NT2/D1 (cell line): ENCODE results near the gene SYPL2.
"Not testable (repeated sequence)": the region's sequence is repeated elsewhere in the genome, so short reads cannot be mapped to it uniquely, and the experiment has no call there.

Experiments
- DNase-seq: peaks from one replicate; pipeline ENCODE4 v3.0.0-alpha.2; 2011; ENCODE audit warnings: low read depth, low spot score
- H3K27me3 ChIP-seq: 2 replicates; pipeline ENCODE4 v1.6.0; 2011; ENCODE audit warnings: mild to moderate bottlenecking; ENCODE audit not compliant: insufficient read length, insufficient read depth
- H3K36me3 ChIP-seq: 2 replicates; pipeline ENCODE4 v1.6.1; 2011; ENCODE audit warnings: mild to moderate bottlenecking, low read length, mixed read lengths; ENCODE audit not compliant: insufficient read depth, insufficient read length
- H3K4me1 ChIP-seq: 2 replicates; pipeline ENCODE4 v1.5.1; 2011; ENCODE audit not compliant: insufficient read depth, insufficient read length
- H3K4me3 ChIP-seq: 2 replicates; pipeline ENCODE4 v1.5.1; 2011; ENCODE audit warnings: low read depth; ENCODE audit not compliant: insufficient read length
- H3K9ac ChIP-seq: 2 replicates; pipeline ENCODE4 v1.6.0; 2011; ENCODE audit warnings: low read depth; ENCODE audit not compliant: insufficient read length
- H3K9me3 ChIP-seq: 2 replicates; pipeline ENCODE4 v1.5.1; 2011; ENCODE audit warnings: mild to moderate bottlenecking, low read length; ENCODE audit not compliant: insufficient read depth
- SUZ12 ChIP-seq: IDR thresholded peaks from 2 replicates; pipeline ENCODE4 v1.6.1; 2011; ENCODE audit not compliant: insufficient read length, insufficient read depth; ENCODE audit errors: extremely low read depth
- YY1 ChIP-seq: IDR thresholded peaks from 2 replicates; pipeline ENCODE4 v1.6.1; 2011; ENCODE audit not compliant: insufficient read length, insufficient read depth
- ZNF274 ChIP-seq: IDR thresholded peaks from 2 replicates; pipeline ENCODE4 v1.6.1; 2011; ENCODE audit warnings: mild to moderate bottlenecking, low read depth, low read length

The SYPL2 gene

DNA sequence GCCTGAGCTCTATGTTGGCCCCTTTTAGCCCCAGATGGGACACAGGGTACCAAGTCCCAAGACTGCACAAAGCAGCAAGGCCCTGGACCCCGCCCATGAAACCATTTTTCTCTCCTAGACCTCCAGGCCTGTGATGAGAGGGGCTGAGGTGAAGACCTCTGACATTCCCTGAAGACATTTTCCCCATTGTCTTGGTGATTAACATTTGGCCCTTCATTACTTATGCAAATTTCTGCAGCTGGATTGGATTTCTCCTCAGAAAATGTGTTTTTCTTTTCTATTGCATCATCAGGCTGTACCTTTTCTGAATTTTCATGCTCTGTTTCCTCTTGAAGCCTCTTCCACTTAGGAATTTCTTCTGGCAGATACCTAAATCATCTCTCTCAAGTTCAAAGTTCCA, 31.9 kb upstream of the SYPL2 start:
- H3K4me1 ChIP-seq, result no peaks in the 10 kb centered on the region
- no peak for TF ChIP-seq ZNF274
- no peak for TF ChIP-seq SUZ12
- TF ChIP-seq YY1, result no peak
- no peak overlapping the region for H3K9ac ChIP-seq
- H3K27me3 ChIP-seq, result no peaks in the 10 kb centered on the region
- H3K9me3 ChIP-seq, result peaks cover 18% of the 10 kb centered on the region; the same call in 1 of the 2 replicates
- H3K36me3 ChIP-seq, result no peaks in the 10 kb centered on the region
- H3K4me3 ChIP-seq, result no peak overlapping the region
- no peak for DNase-seq

GRCh38 chr1:109438798-109439297, 27.5 kb upstream of the SYPL2 start:
- no peak for TF ChIP-seq ZNF274
- no peak for TF ChIP-seq YY1
- no peak for DNase-seq
- Histone ChIP-seq H3K36me3 (no peaks in the 10 kb centered on the region), H3K4me1 (no peaks in the 10 kb centered on the region), H3K9me3 (peaks cover 16% of the 10 kb centered on the region; the same call in 1 of the 2 replicates), H3K27me3 (no peaks in the 10 kb centered on the region), H3K4me3 (no peak overlapping the region), H3K9ac (no peak overlapping the region)

DNA sequence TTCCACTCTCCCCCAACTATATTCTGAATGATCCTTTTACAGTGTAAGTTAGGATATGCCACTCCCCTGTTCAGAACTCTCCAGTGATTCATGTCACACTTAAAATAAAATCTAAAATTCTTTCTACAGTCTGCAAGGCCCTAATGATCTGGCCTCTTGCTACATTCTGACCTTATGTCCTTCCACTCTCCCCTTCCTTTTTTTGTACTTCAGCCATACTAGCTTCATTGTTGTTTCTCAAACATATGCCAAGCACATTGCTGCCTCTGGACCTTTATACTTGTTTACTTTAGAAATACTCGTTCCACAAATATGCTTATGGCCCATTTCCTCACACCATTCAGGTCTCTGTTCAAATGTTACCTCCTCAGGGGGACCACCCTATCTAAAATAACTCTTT, 25.3 kb upstream of the SYPL2 start:
- TF ChIP-seq YY1 (no peak), SUZ12 (no peak), ZNF274 (no peak)
- H3K27me3 ChIP-seq, result no peaks in the 10 kb centered on the region
- no peaks in the 10 kb centered on the region for H3K36me3 ChIP-seq
- peaks cover 6% of the 10 kb centered on the region; the same call in 1 of the 2 replicates for H3K9me3 ChIP-seq
- DNase-seq, result no peak
- no peak overlapping the region for H3K9ac ChIP-seq
- H3K4me1 ChIP-seq, result no peaks in the 10 kb centered on the region
- H3K4me3 ChIP-seq, result no peak overlapping the region

- Histone ChIP-seq H3K36me3 (no peaks in the 10 kb centered on the region), H3K4me3 (no peak overlapping the region), H3K9me3 (peaks cover 6% of the 10 kb centered on the region; the same call in 1 of the 2 replicates), H3K27me3 (no peaks in the 10 kb centered on the region), H3K4me1 (no peaks in the 10 kb centered on the region), H3K9ac (no peak overlapping the region)
- no peak for TF ChIP-seq YY1
- TF ChIP-seq SUZ12, result no peak
- no peak for TF ChIP-seq ZNF274
- no peak for DNase-seq
These were observed 22.9 kb upstream of the SYPL2 start for GRCh38 chr1:109443476-109443875.

DNA sequence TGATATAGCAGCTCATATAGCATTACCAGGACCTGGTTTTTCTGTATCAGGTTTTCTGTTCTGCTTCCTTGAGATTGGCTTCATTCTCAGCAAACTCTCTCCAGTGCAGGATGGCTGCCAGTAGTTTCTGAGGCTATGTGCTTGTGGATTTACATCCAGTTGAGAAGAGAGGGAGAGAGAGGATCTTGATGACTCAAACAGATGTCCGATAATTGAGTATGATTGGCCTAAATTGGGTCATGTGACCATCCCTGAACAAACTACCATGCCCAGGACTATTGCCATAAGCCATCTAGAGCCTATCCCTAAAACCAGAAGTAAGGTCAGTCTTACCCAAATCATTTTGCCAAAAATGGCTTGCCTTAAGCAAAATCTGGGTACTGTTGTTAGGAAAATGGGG, 22.0 kb upstream of the SYPL2 start:
- TF ChIP-seq YY1 (no peak), ZNF274 (no peak), SUZ12 (no peak)
- no peak overlapping the region for H3K4me3 ChIP-seq
- DNase-seq, result no peak
- no peaks in the 10 kb centered on the region for H3K36me3 ChIP-seq
- no peaks in the 10 kb centered on the region for H3K27me3 ChIP-seq
- H3K9me3 ChIP-seq, result peaks cover 6% of the 10 kb centered on the region; the same call in 1 of the 2 replicates
- no peaks in the 10 kb centered on the region for H3K4me1 ChIP-seq
- no peak overlapping the region for H3K9ac ChIP-seq

GRCh38 chr1:109445949-109446695, 20.2 kb upstream of the SYPL2 start:
- H3K36me3 ChIP-seq, H3K9ac ChIP-seq, H3K4me1 ChIP-seq, DNase-seq, H3K4me3 ChIP-seq, H3K9me3 ChIP-seq, H3K27me3 ChIP-seq: not testable (repeated sequence)

DNA sequence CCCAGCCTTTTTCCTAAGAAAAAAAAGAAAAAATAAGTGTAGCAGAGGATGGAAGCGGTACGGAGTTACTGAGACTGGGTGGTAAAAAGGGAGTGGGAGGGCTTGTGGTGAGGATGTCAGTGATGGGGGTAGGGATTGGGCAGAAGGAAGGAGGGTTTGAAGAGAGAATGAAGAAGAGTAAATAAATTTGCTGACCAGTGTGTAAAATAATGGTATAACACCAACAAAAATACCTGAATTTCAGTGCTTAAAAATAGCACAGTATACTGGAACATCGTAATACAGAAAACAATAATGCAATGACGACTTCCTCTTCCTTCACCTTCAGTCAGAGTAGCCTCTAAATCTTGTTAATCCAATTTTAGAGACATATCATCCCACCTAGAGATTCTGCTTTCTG, 18.8 kb upstream of the SYPL2 start:
- H3K9me3 ChIP-seq, result peaks cover 6% of the 10 kb centered on the region; the same call in 1 of the 2 replicates
- no peak for TF ChIP-seq YY1
- no peak for TF ChIP-seq ZNF274
- TF ChIP-seq SUZ12, result no peak
- no peak for DNase-seq
- no peaks in the 10 kb centered on the region for H3K36me3 ChIP-seq
- H3K27me3 ChIP-seq, result no peaks in the 10 kb centered on the region
- H3K9ac ChIP-seq, result no peak overlapping the region
- H3K4me1 ChIP-seq, result no peaks in the 10 kb centered on the region
- no peak overlapping the region for H3K4me3 ChIP-seq
